Ovary (tissue), 3 donors: ENCODE results near the gene TRIP12.

Source experiments
- EP300 ChIP-seq: sonication (generic); formaldehyde crosslinking; IDR thresholded peaks from one replicate; pipeline ENCODE4 v1.6.1; 2017; ENCODE audit warnings: antibody characterized with exemption
- POLR2A ChIP-seq: fragments of 450-650 bp; IDR thresholded peaks from one replicate; pipeline ENCODE4 v1.6.1; 2017; ENCODE audit warnings: antibody characterized with exemption, mild to moderate bottlenecking, moderate library complexity
- TF ChIP-seq, protein P1 (sequence below), 3 donors: fragments of 450-650 bp in 2 of 3; fragments of 200-600 bp in 1 of 3; IDR thresholded peaks; one replicate each; pipeline versions ENCODE4 v1.5.1 to v1.8.0; 2016 to 2022; ENCODE audit warnings: antibody characterized with exemption in 3 of 3, mild to moderate bottlenecking in 1 of 3
- donor health status: DM: no; HTN: no; CAD: no.

DNA sequence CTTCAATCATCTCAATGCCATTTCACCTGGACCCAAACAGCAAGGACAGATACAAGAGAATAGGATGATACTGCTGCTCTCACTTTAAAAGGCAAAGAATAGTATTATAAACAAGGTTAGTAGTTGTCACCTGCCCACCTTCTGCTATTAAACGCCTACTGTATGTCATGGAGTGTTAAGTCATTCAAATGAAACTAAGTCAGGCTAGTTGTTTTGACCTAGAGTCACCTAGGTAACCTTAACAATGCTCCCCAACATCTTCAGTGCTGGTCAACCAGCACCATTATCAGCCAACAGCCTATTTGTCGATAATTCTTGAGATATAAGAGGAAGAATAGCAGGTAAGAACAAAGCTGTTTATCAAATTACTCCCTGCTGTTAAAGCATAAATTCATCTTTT lies 39.2 kb downstream of the TRIP12 start:
- TF ChIP-seq, protein P1, sequence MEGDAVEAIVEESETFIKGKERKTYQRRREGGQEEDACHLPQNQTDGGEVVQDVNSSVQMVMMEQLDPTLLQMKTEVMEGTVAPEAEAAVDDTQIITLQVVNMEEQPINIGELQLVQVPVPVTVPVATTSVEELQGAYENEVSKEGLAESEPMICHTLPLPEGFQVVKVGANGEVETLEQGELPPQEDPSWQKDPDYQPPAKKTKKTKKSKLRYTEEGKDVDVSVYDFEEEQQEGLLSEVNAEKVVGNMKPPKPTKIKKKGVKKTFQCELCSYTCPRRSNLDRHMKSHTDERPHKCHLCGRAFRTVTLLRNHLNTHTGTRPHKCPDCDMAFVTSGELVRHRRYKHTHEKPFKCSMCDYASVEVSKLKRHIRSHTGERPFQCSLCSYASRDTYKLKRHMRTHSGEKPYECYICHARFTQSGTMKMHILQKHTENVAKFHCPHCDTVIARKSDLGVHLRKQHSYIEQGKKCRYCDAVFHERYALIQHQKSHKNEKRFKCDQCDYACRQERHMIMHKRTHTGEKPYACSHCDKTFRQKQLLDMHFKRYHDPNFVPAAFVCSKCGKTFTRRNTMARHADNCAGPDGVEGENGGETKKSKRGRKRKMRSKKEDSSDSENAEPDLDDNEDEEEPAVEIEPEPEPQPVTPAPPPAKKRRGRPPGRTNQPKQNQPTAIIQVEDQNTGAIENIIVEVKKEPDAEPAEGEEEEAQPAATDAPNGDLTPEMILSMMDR (IDR thresholded peaks at IDR 0.05), result no peak
- TF ChIP-seq EP300 (no peak), POLR2A (no peak)
